ENCODE data around the gene BEST2.

BEST2 gene

GRCh38 chr19:12767150-12767549 lies 15.6 kb downstream of the BEST2 start:
- Histone ChIP-seq H3K36me3 (peaks cover 0 to 61% (median 16%) of the 10 kb centered on the region in 3 donors), H3K27me3 (no peaks in the 10 kb centered on the region), H3K4me3 (no peak overlapping the region), H3K27ac (no peak overlapping the region), H3K9me3 (no peaks in the 10 kb centered on the region), H3K4me1 (peaks cover 0 to 11% (median 2%) of the 10 kb centered on the region in 4 donors)
- no peak for DNase-seq
- intact Hi-C loops (cut with DNase I; ENCODE audit: low total_unique reads), result loop anchor here (2.0 to 5.0 kb wide), 2 partner anchors 30 to 80 kb away; no protein-coding TSS in a partner anchor
- TF ChIP-seq, protein P1, sequence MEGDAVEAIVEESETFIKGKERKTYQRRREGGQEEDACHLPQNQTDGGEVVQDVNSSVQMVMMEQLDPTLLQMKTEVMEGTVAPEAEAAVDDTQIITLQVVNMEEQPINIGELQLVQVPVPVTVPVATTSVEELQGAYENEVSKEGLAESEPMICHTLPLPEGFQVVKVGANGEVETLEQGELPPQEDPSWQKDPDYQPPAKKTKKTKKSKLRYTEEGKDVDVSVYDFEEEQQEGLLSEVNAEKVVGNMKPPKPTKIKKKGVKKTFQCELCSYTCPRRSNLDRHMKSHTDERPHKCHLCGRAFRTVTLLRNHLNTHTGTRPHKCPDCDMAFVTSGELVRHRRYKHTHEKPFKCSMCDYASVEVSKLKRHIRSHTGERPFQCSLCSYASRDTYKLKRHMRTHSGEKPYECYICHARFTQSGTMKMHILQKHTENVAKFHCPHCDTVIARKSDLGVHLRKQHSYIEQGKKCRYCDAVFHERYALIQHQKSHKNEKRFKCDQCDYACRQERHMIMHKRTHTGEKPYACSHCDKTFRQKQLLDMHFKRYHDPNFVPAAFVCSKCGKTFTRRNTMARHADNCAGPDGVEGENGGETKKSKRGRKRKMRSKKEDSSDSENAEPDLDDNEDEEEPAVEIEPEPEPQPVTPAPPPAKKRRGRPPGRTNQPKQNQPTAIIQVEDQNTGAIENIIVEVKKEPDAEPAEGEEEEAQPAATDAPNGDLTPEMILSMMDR (IDR thresholded peaks at IDR 0.05), result no peak

GRCh38 chr19:12767666-12768065 lies 16.1 kb downstream of the BEST2 start:
- DNase-seq, result no peak
- Histone ChIP-seq H3K9me3 (no peaks in the 10 kb centered on the region), H3K27me3 (no peaks in the 10 kb centered on the region), H3K36me3 (peaks cover 0 to 58% (median 16%) of the 10 kb centered on the region in 3 donors), H3K4me3 (no peak overlapping the region), H3K4me1 (peaks cover 0 to 11% (median 2%) of the 10 kb centered on the region in 4 donors), H3K27ac (no peak overlapping the region)
- TF ChIP-seq, protein P1 (IDR thresholded peaks at IDR 0.05), result no peak
- intact Hi-C loops (cut with DNase I; ENCODE audit: low total_unique reads), result loop anchor here (2.0 to 5.0 kb wide), 2 partner anchors 29 to 80 kb away; no protein-coding TSS in a partner anchor

DNA sequence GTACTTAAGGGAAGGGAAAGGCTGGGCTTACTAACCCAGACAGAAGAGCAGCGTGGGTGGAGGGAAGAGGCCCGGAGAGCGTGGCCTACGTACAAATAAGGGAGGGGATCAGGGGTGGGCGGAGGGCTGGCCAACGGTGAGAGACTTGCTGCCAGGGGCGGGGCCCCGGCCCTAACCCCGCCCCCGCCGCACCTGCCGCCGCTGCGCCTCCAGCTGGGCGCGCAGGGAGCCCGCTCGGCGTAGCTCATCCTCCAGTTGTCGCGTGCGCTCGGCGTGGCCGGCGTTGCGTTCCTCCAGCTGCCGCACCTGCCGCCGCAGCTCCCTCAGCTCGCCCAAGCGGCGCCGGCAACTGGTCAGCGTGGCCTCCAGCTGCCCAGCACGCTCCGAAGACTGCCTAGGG lies 18.1 kb downstream of the BEST2 start:
- intact Hi-C loops (cut with DNase I; ENCODE audit: low total_unique reads), result loop anchor here (5.0 kb wide), 1 partner anchor 78 kb away; no protein-coding TSS in a partner anchor

GRCh38 chr19:12770922-12771321 lies 19.3 kb downstream of the BEST2 start:
- no peak overlapping the region for H3K27ac ChIP-seq
- TF ChIP-seq, protein P1 (IDR thresholded peaks at IDR 0.05), result no peak
- H3K27me3 ChIP-seq, result no peaks in the 10 kb centered on the region
- H3K9me3 ChIP-seq, result no peaks in the 10 kb centered on the region
- peaks cover 0 to 27% (median 14%) of the 10 kb centered on the region in 4 donors for H3K4me1 ChIP-seq
- DNase-seq, result no peak
- H3K4me3 ChIP-seq, result no peak overlapping the region
- H3K36me3 ChIP-seq, result peaks cover 0 to 35% (median 0%) of the 10 kb centered on the region in 3 donors
- intact Hi-C loops (cut with DNase I; ENCODE audit: low total_unique reads), result no loop called here

More for the DNA sequence above, 18.1 kb downstream of the BEST2 start:
- TF ChIP-seq, protein P1 (IDR thresholded peaks at IDR 0.05), result no peak
- no peaks in the 10 kb centered on the region for H3K9me3 ChIP-seq
- H3K4me3 ChIP-seq, result no peak overlapping the region
- H3K27ac ChIP-seq, result no peak overlapping the region
- peaks cover 0 to 39% (median 2%) of the 10 kb centered on the region in 3 donors for H3K36me3 ChIP-seq
- H3K4me1 ChIP-seq, result peaks cover 0 to 24% (median 8%) of the 10 kb centered on the region in 4 donors
- no peak for DNase-seq
- H3K27me3 ChIP-seq, result no peaks in the 10 kb centered on the region

- H3K9me3 ChIP-seq, result no peaks in the 10 kb centered on the region
- H3K27ac ChIP-seq, result peak overlapping the region in 1 of 2 donors; percentile 13
- no peak overlapping the region for H3K4me3 ChIP-seq
- no peak for DNase-seq
- intact Hi-C loops (cut with DNase I; ENCODE audit: low total_unique reads), result no loop called here
- TF ChIP-seq, protein P1 (IDR thresholded peaks at IDR 0.05), result no peak
- peaks cover 0 to 26% (median 15%) of the 10 kb centered on the region in 4 donors for H3K4me1 ChIP-seq
- H3K27me3 ChIP-seq, result no peaks in the 10 kb centered on the region
- peaks cover 0 to 31% (median 0%) of the 10 kb centered on the region in 3 donors for H3K36me3 ChIP-seq
Observed at GRCh38 chr19:12772323-12772722, 20.7 kb downstream of the BEST2 start.

All from tibial artery (tissue), 4 donors.